Neural progenitor cell (in vitro differentiated cells): ENCODE data around the gene DOCK6. TPM values are rescaled to one million over a fixed set of nuclear protein-coding genes. Genes with fewer than 3 reads are reported as not detected.

Experiments
- DNase-seq: peaks from one replicate; pipeline ENCODE4 v3.0.0-alpha.2; 2016; ENCODE audit warnings: low spot score
- H2AFZ ChIP-seq: fragments of 200-600 bp; sonication (generic); replicated peaks from 2 replicates; pipeline ENCODE4 v1.6.1; 2016; ENCODE audit warnings: antibody characterized with exemption
- H3F3A ChIP-seq: fragments of 200-600 bp; sonication (generic); 2 replicates; pipeline ENCODE4 v1.6.1; 2016; ENCODE audit warnings: antibody characterized with exemption, low read depth
- H3K27ac ChIP-seq: fragments of 200-600 bp; sonication (generic); 2 replicates; pipeline ENCODE4 v1.5.1; 2016; ENCODE audit warnings: mild to moderate bottlenecking
- H3K27me3 ChIP-seq: fragments of 200-600 bp; sonication (generic); 2 replicates; pipeline ENCODE4 v1.6.1; 2016; ENCODE audit warnings: mild to moderate bottlenecking, moderate library complexity
- H3K36me3 ChIP-seq: fragments of 200-600 bp; sonication (generic); 2 replicates; pipeline ENCODE4 v1.5.1; 2016
- H3K4me1 ChIP-seq: fragments of 200-600 bp; sonication (generic); 2 replicates; pipeline ENCODE4 v1.6.1; 2016; ENCODE audit warnings: mixed run types
- H3K4me2 ChIP-seq: fragments of 200-600 bp; sonication (generic); 2 replicates; pipeline ENCODE4 v1.6.1; 2016
- H3K4me3 ChIP-seq: fragments of 200-600 bp; sonication (generic); 2 replicates; pipeline ENCODE4 v1.5.1; 2016
- H3K79me2 ChIP-seq: fragments of 200-600 bp; sonication (generic); 2 replicates; pipeline ENCODE4 v1.6.1; 2016; ENCODE audit warnings: low read depth
- H3K9ac ChIP-seq: fragments of 200-600 bp; sonication (generic); 2 replicates; pipeline ENCODE4 v1.6.1; 2016
- H3K9me3 ChIP-seq: fragments of 200-600 bp; sonication (generic); 2 replicates; pipeline ENCODE4 v1.5.1; 2016; ENCODE audit warnings: low read depth
- H4K20me1 ChIP-seq: fragments of 200-600 bp; sonication (generic); 2 replicates; pipeline ENCODE4 v1.6.1; 2016; ENCODE audit warnings: low read depth
- H3K27ac Mint-ChIP-seq: 3 replicates; pipeline ENCODE4 v1.8.0; 2021; ENCODE audit warnings: mixed read lengths
- H3K27me3 Mint-ChIP-seq: 2 replicates; pipeline ENCODE4 v1.8.0; 2022; ENCODE audit warnings: low read depth, mild to moderate bottlenecking, inconsistent platforms, moderate library complexity, mixed read lengths; ENCODE audit not compliant: insufficient read depth
- H3K36me3 Mint-ChIP-seq: 3 replicates; pipeline ENCODE4 v1.8.0; 2021; ENCODE audit warnings: mixed read lengths
- H3K4me1 Mint-ChIP-seq: 3 replicates; pipeline ENCODE4 v1.8.0; 2021; ENCODE audit warnings: mixed read lengths
- H3K4me3 Mint-ChIP-seq: 3 replicates; pipeline ENCODE4 v1.8.0; 2021; ENCODE audit warnings: mild to moderate bottlenecking, moderate library complexity, mixed read lengths
- H3K9me3 Mint-ChIP-seq: 3 replicates; pipeline ENCODE4 v1.8.0; 2020; ENCODE audit warnings: mixed read lengths
- EZH2 ChIP-seq: fragments of 200-600 bp; sonication (generic); IDR thresholded peaks from 2 replicates; pipeline ENCODE4 v1.6.1; 2017; ENCODE audit warnings: antibody characterized with exemption, mild to moderate bottlenecking, moderate library complexity
- EZH2phosphoT487 ChIP-seq: fragments of 200-600 bp; sonication (generic); IDR thresholded peaks from 2 replicates; pipeline ENCODE4 v1.6.1; 2017; ENCODE audit warnings: antibody characterized with exemption
- total RNA-seq: library from RNA; depleted of rRNA; stranded (reverse); fragments of >200 nt; gene quantifications from 2 replicates; pipeline ENCODE4 v1.2.3, GENCODE V29; 2015; ENCODE audit warnings: low replicate concordance
- TF ChIP-seq, protein P1 (sequence below): fragments of 200-600 bp; sonication (generic); IDR thresholded peaks from 2 replicates; pipeline ENCODE4 v1.5.1; 2017; ENCODE audit warnings: antibody characterized with exemption, mild to moderate bottlenecking

Gene DOCK6
- total RNA-seq, 1 donor from 2014 or later: 10.0 TPM

DNA sequence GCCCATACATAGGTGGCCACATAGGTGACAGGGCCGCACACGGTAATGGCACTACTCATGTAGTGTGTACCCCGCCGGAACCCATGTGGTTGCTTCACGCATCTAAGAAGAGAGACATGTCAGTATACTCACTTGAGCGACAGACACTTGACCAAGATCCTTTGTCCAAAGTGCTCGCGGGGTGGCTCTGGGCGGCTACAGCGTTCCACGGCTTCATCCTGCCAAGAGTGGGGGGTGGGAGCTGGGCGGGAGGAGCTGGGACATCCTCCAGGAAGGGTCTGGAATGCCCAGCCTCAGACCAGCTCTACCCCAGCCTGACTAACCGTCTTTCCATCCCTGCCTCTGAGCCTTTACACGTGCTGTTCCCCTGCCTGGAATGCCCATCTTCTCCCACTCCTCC is 14.4 kb downstream of the DOCK6 start:
- no peak for DNase-seq
- Histone ChIP-seq H3K27ac (no peak overlapping the region), H3K4me3 (no peak overlapping the region), H3K9me3 (no peaks in the 10 kb centered on the region), H3K9ac (no peak overlapping the region), H4K20me1 (peaks cover 3% of the 10 kb centered on the region), H3K79me2 (no peaks in the 10 kb centered on the region), H3F3A (no peaks in the 10 kb centered on the region), H2AFZ (no peak overlapping the region), H3K36me3 (no peaks in the 10 kb centered on the region), H3K4me2 (no peak overlapping the region), H3K27me3 (no peaks in the 10 kb centered on the region), H3K4me1 (no peaks in the 10 kb centered on the region)
- Mint-ChIP-seq H3K4me1 (peaks cover 5% of the 10 kb centered on the region), H3K9me3 (no peaks in the 10 kb centered on the region), H3K4me3 (no peak overlapping the region), H3K27me3 (peaks cover 6% of the 10 kb centered on the region), H3K27ac (no peak overlapping the region), H3K36me3 (no peaks in the 10 kb centered on the region)
- TF ChIP-seq, protein P1, sequence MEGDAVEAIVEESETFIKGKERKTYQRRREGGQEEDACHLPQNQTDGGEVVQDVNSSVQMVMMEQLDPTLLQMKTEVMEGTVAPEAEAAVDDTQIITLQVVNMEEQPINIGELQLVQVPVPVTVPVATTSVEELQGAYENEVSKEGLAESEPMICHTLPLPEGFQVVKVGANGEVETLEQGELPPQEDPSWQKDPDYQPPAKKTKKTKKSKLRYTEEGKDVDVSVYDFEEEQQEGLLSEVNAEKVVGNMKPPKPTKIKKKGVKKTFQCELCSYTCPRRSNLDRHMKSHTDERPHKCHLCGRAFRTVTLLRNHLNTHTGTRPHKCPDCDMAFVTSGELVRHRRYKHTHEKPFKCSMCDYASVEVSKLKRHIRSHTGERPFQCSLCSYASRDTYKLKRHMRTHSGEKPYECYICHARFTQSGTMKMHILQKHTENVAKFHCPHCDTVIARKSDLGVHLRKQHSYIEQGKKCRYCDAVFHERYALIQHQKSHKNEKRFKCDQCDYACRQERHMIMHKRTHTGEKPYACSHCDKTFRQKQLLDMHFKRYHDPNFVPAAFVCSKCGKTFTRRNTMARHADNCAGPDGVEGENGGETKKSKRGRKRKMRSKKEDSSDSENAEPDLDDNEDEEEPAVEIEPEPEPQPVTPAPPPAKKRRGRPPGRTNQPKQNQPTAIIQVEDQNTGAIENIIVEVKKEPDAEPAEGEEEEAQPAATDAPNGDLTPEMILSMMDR: no peak
- TF ChIP-seq EZH2phosphoT487: no peak
- no peak for TF ChIP-seq EZH2

DNA sequence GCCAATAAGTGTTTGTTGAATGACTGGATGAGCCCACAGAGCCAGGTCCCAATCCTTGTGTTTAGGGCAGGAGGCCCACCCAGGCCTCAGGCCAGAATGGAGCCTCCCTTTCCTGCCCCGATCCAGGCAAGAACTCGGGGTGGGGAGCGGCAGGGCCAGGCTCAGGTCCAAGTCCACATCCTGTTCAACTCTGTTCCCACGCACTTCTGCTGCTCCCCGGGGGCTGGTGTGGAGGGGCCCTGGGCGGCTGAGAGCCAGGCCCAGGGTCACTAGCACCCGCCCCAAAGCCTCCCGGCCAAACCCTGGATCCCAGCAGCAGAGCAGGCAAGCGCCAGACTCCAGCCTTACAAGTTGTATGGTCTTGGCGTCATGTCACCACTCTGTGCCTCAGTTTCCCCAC is 14.9 kb downstream of the DOCK6 start:
- no peak overlapping the region for H3K27ac ChIP-seq

DNA sequence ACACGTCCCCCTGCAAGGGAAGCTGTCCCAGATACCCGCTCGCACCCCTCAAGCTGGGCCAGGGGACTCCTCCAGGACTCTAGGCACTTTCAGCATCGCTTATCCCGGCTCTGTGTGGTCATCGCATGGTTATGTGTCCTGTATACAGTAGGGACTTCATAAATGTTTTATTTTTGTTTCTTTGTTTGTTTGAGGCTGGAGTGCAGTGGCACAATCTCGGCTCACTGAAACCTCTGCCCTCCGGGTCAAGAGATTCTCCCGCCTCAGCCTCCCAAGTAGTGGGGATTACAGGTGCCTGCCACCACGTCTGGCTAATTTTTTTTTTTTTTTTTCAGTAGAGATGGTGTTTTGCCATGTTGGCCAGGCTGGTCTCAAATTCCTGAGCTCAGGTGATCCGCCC is 15.4 kb downstream of the DOCK6 start:
- DNase-seq: no peak
- peaks cover 6% of the 10 kb centered on the region for H3K27me3 Mint-ChIP-seq
- no peak overlapping the region for H3K4me3 Mint-ChIP-seq
- peaks cover 11% of the 10 kb centered on the region for H3K4me1 Mint-ChIP-seq
- no peak overlapping the region for H3K4me2 ChIP-seq
- no peaks in the 10 kb centered on the region for H3K9me3 Mint-ChIP-seq
- H3K9me3 ChIP-seq: no peaks in the 10 kb centered on the region
- H3K79me2 ChIP-seq: no peaks in the 10 kb centered on the region
- no peaks in the 10 kb centered on the region for H3K27me3 ChIP-seq
- no peak overlapping the region for H3K27ac Mint-ChIP-seq
- TF ChIP-seq, protein P1: no peak
- no peak for TF ChIP-seq EZH2phosphoT487
- H3K4me1 ChIP-seq: no peaks in the 10 kb centered on the region
- peaks cover 3% of the 10 kb centered on the region for H4K20me1 ChIP-seq
- H3K9ac ChIP-seq: no peak overlapping the region
- H3K36me3 ChIP-seq: no peaks in the 10 kb centered on the region
- no peak overlapping the region for H3K27ac ChIP-seq
- H3F3A ChIP-seq: no peaks in the 10 kb centered on the region
- no peak overlapping the region for H3K4me3 ChIP-seq
- H2AFZ ChIP-seq: no peak overlapping the region
- H3K36me3 Mint-ChIP-seq: no peaks in the 10 kb centered on the region

More for the DNA sequence above, 14.9 kb downstream of the DOCK6 start:
- Histone ChIP-seq H3K9me3 (no peaks in the 10 kb centered on the region), H3K4me3 (no peak overlapping the region), H4K20me1 (peaks cover 3% of the 10 kb centered on the region), H3K9ac (no peak overlapping the region), H3K4me1 (no peaks in the 10 kb centered on the region), H3K79me2 (no peaks in the 10 kb centered on the region), H2AFZ (no peak overlapping the region), H3K27me3 (no peaks in the 10 kb centered on the region), H3K36me3 (no peaks in the 10 kb centered on the region), H3F3A (no peaks in the 10 kb centered on the region), H3K4me2 (no peak overlapping the region)
- Mint-ChIP-seq H3K9me3 (no peaks in the 10 kb centered on the region), H3K36me3 (no peaks in the 10 kb centered on the region), H3K4me3 (no peak overlapping the region), H3K4me1 (peaks cover 9% of the 10 kb centered on the region), H3K27me3 (peaks cover 6% of the 10 kb centered on the region), H3K27ac (no peak overlapping the region)
- DNase-seq: no peak
- TF ChIP-seq EZH2 (no peak), EZH2phosphoT487 (no peak)
- TF ChIP-seq, protein P1: no peak
